Loucy (cell line): Measurements from ENCODE around the gene R3HDML.
"Not testable (repeated sequence)": the region's sequence is repeated elsewhere in the genome, so short reads cannot be mapped to it uniquely, and the experiment has no call there.

ENCODE experiments used
- H2AFZ ChIP-seq: fragments of 200-600 bp; sonication (generic); 2 replicates; pipeline ENCODE4 v1.6.0; 2016; ENCODE audit warnings: antibody characterized with exemption, mild to moderate bottlenecking, low read length, moderate library complexity
- H3F3A ChIP-seq: fragments of 200-600 bp; 2 replicates; pipeline ENCODE4 v1.6.0; 2016; ENCODE audit warnings: antibody characterized with exemption, low read depth, mild to moderate bottlenecking
- H3K27me3 ChIP-seq: fragments of 200-600 bp; sonication (generic); 2 replicates; pipeline ENCODE4 v1.6.1; 2014; ENCODE audit warnings: low read length, mild to moderate bottlenecking; ENCODE audit not compliant: insufficient read depth, poor library complexity, severe bottlenecking
- H3K36me3 ChIP-seq: fragments of 200-600 bp; sonication (generic); 2 replicates; pipeline ENCODE4 v1.6.1; 2016; ENCODE audit warnings: low read length; ENCODE audit not compliant: insufficient read depth
- H3K4me1 ChIP-seq: fragments of 200-600 bp; sonication (generic); 2 replicates; pipeline ENCODE4 v1.5.1; 2014; ENCODE audit warnings: low read length, mild to moderate bottlenecking; ENCODE audit not compliant: insufficient read depth, poor library complexity, severe bottlenecking
- H3K4me2 ChIP-seq: fragments of 200-600 bp; sonication (generic); 2 replicates; pipeline ENCODE4 v1.6.0; 2014; ENCODE audit warnings: antibody characterized with exemption, low read length, low read depth, mild to moderate bottlenecking; ENCODE audit not compliant: poor library complexity, severe bottlenecking
- H3K4me3 ChIP-seq: fragments of 200-600 bp; sonication (generic); 2 replicates; pipeline ENCODE4 v1.5.1; 2014; ENCODE audit warnings: low read length, mild to moderate bottlenecking, mixed read lengths; ENCODE audit not compliant: poor library complexity, severe bottlenecking
- H3K79me2 ChIP-seq: fragments of 200-600 bp; sonication (generic); 2 replicates; pipeline ENCODE4 v1.6.1; 2014; ENCODE audit warnings: low read length; ENCODE audit not compliant: insufficient read depth
- H3K9ac ChIP-seq: fragments of 200-600 bp; sonication (generic); 2 replicates; pipeline ENCODE4 v1.6.0; 2014; ENCODE audit warnings: mild to moderate bottlenecking, low read depth, low read length, moderate library complexity; ENCODE audit not compliant: poor library complexity, severe bottlenecking
- H3K9me2 ChIP-seq: fragments of 200-600 bp; sonication (generic); replicated peaks from 2 replicates; pipeline ENCODE4 v1.6.1; 2016; ENCODE audit warnings: low read depth, low read length, mixed read lengths
- H3K9me3 ChIP-seq: fragments of 200-600 bp; sonication (generic); 2 replicates; pipeline ENCODE4 v1.6.1; 2014; ENCODE audit warnings: mild to moderate bottlenecking, antibody characterized with exemption, low read length, low read depth; ENCODE audit not compliant: insufficient read depth
- H4K20me1 ChIP-seq: fragments of 200-600 bp; sonication (generic); 2 replicates; pipeline ENCODE4 v1.6.0; 2014; ENCODE audit warnings: antibody characterized with exemption, low read length, mild to moderate bottlenecking; ENCODE audit not compliant: insufficient read depth, poor library complexity, severe bottlenecking
- EZH2phosphoT487 ChIP-seq: fragments of 200-600 bp; IDR thresholded peaks from 2 replicates; pipeline ENCODE4 v1.6.1; 2018; ENCODE audit warnings: antibody characterized with exemption, mild to moderate bottlenecking, moderate library complexity, borderline replicate concordance
- TF ChIP-seq, protein P1 (sequence below): fragments of 200-600 bp; sonication (generic); conservative IDR thresholded peaks from 2 replicates; pipeline ENCODE4 v1.5.1; 2014; ENCODE audit warnings: mild to moderate bottlenecking, antibody characterized with exemption, low read length

Gene R3HDML

DNA sequence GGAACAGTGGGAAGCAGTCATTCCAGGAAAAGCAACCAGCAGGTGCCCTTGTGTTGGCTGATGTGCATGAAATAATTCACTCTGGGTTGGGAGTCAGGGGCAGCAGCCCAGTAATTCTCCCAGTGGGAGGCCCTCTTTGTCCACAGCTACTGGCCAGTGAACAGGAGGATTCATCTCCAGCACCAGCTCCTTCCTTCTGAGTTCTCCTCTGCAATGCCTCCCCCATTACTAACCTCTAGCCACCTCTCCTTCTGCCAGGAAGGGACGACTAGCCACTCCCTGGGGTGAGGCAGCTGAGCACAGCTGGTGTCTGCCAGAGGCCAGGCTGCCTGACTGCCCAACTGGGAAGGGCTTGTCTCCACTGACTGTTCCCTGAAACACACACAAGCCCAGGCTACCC lies 12.5 kb upstream of the R3HDML start:
- Histone ChIP-seq H4K20me1 (no peaks in the 10 kb centered on the region), H2AFZ (no peak overlapping the region), H3K4me2 (no peak overlapping the region), H3K27me3 (no peaks in the 10 kb centered on the region), H3K36me3 (no peaks in the 10 kb centered on the region), H3K9me3 (no peaks in the 10 kb centered on the region), H3K79me2 (no peaks in the 10 kb centered on the region), H3K9me2 (no peaks in the 10 kb centered on the region), H3K4me3 (no peak overlapping the region), H3K4me1 (no peaks in the 10 kb centered on the region), H3K9ac (no peak overlapping the region), H3F3A (no peaks in the 10 kb centered on the region)
- no peak for TF ChIP-seq EZH2phosphoT487
- TF ChIP-seq, protein P1, sequence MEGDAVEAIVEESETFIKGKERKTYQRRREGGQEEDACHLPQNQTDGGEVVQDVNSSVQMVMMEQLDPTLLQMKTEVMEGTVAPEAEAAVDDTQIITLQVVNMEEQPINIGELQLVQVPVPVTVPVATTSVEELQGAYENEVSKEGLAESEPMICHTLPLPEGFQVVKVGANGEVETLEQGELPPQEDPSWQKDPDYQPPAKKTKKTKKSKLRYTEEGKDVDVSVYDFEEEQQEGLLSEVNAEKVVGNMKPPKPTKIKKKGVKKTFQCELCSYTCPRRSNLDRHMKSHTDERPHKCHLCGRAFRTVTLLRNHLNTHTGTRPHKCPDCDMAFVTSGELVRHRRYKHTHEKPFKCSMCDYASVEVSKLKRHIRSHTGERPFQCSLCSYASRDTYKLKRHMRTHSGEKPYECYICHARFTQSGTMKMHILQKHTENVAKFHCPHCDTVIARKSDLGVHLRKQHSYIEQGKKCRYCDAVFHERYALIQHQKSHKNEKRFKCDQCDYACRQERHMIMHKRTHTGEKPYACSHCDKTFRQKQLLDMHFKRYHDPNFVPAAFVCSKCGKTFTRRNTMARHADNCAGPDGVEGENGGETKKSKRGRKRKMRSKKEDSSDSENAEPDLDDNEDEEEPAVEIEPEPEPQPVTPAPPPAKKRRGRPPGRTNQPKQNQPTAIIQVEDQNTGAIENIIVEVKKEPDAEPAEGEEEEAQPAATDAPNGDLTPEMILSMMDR, result no peak

DNA sequence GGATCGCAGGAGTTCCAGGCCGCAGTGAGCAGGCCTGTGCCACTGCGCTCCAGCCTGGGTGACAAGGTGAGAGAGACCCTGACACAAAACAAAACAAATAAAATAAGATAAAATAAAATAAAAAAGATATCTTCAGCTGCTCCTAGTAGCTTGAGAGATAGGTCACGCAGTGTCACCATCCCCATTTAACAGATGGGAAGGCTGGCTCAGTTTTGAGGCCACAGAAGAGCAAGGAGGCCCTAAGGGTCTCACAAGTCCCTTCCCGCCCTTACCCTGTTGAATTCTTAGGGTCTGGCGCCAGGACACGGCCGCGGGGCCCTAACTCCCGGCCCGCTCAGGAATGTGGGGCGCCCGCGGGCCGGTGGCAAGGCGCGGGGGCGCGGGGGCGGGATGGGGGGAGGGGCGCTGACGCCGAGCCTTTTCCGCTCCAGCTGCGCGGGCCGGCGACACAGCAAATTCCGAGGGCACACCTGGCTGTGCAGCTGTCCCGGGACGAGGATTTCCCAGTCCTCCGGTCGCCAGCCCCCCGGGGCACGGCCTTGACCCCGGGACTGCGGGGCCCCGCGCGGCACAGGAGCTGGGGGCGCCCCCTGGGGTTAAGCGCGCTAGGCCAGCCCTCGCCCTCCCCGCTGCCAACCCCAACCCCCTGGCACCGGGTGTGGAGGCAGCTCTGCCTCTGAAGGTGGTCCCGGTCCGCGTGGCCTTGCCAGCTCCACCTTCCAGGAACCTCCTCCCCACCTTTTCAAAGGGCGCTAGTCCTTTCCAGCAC lies 10.3 kb upstream of the R3HDML start:
- Histone ChIP-seq H2AFZ (no peak overlapping the region), H3K4me1 (no peaks in the 10 kb centered on the region), H3K4me2 (no peak overlapping the region), H3F3A (no peaks in the 10 kb centered on the region), H4K20me1 (no peaks in the 10 kb centered on the region), H3K9me2 (no peaks in the 10 kb centered on the region), H3K36me3 (no peaks in the 10 kb centered on the region), H3K4me3 (no peak overlapping the region), H3K79me2 (no peaks in the 10 kb centered on the region), H3K9me3 (no peaks in the 10 kb centered on the region), H3K27me3 (no peaks in the 10 kb centered on the region), H3K9ac (no peak overlapping the region)
- TF ChIP-seq EZH2phosphoT487, result no peak
- TF ChIP-seq, protein P1, result no peak

DNA sequence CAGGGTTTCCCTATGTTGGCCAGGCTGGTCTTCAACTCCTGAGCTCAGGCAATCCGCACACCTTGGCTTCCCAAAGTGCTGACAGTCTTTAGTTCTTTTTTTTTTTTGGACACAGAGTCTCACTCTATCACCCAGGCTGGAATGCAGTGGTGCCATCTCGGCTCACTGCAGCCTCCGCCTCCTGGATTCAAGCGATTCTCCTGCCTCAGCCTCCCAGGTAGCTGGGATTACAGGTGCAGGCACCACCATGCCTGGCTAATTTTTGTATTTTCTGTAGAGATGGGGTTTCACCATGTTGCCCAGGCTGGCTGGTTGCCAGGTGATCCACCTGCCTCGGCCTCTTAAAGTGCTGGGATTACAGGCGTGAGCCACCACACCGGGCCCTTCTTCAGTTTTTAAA lies 9.1 kb upstream of the R3HDML start:
- H3K9ac ChIP-seq, result not testable (repeated sequence)

DNA sequence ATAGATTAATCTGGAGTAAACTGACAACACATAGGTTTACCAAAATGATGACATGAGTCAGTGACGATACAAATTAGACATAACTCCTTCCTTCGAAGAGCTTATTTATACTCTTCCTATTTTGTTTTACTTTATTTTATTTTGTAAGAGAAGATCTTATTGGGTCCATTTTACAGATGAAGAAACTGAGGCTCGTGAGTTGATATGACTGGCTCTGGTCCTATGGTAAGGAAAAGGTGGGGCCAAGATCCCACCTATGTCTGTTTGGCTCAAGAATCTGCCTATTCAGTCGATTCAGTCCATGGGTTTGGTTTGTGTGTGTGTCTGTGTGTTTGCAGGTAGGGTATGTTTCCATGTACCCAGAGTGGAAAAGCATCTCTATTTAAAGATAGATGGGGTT lies 8.4 kb upstream of the R3HDML start:
- H2AFZ ChIP-seq, result no peak overlapping the region
- H3K27me3 ChIP-seq, result no peaks in the 10 kb centered on the region
- no peaks in the 10 kb centered on the region for H3K4me1 ChIP-seq
- no peaks in the 10 kb centered on the region for H3K79me2 ChIP-seq
- no peak overlapping the region for H3K4me2 ChIP-seq
- no peaks in the 10 kb centered on the region for H3K9me3 ChIP-seq
- H3K9ac ChIP-seq, result no peak overlapping the region
- no peak overlapping the region for H3K4me3 ChIP-seq
- H4K20me1 ChIP-seq, result no peaks in the 10 kb centered on the region
- no peaks in the 10 kb centered on the region for H3K36me3 ChIP-seq
- H3F3A ChIP-seq, result no peaks in the 10 kb centered on the region
- TF ChIP-seq, protein P1, result no peak
- no peak for TF ChIP-seq EZH2phosphoT487
- no peaks in the 10 kb centered on the region for H3K9me2 ChIP-seq

More for the DNA sequence above, 9.1 kb upstream of the R3HDML start:
- H2AFZ ChIP-seq, H3K4me2 ChIP-seq, H3K27me3 ChIP-seq, H3K36me3 ChIP-seq, H3K79me2 ChIP-seq, H3K9me2 ChIP-seq, H3K4me3 ChIP-seq, H3K4me1 ChIP-seq, H4K20me1 ChIP-seq, H3K9me3 ChIP-seq, H3F3A ChIP-seq: not testable (repeated sequence)
